Measurements from ENCODE around the gene ANXA2. TPM values are rescaled to one million over a fixed set of nuclear protein-coding genes. Genes with fewer than 3 reads are reported as not detected.
A peak's percentile ranks its signal among the peaks of the same experiment; 100 is the strongest.

The ANXA2 gene
- polyA plus RNA-seq, 1 of the 3 experiments (the other 2 are of a cell fraction), result 4,669 TPM

GRCh38 chr15:60370105-60370868 lies 27.5 kb downstream of the ANXA2 start (continued):
- TF ChIP-seq REST (IDR thresholded peaks at IDR 0.05; ENCODE audit: low read depth, low read length) (no peak), YY1 (IDR thresholded peaks at IDR 0.05; ENCODE audit: low read depth) (no peak), GABPA (IDR thresholded peaks at IDR 0.05; ENCODE audit: low read depth) (no peak)

- no peaks in the 10 kb centered on the region for H3K9me2 ChIP-seq
- H3K4me2 ChIP-seq, result peak overlapping the region; percentile 67
- no peaks in the 10 kb centered on the region for H3K27me3 ChIP-seq (ENCODE audit: insufficient read depth)
- POLR2A ChIA-PET, result no interaction called here
- H4K20me1 ChIP-seq (ENCODE audit: insufficient read depth), result peaks cover 21% of the 10 kb centered on the region
- peak overlapping the region; percentile 87 to 99; a peak in 3 of 4 replicates for H3K27ac ChIP-seq (ENCODE audit: low read depth in 2 of 2, low read length in 1 of 2)
- peaks cover 65% of the 10 kb centered on the region for H3K79me2 ChIP-seq (ENCODE audit: insufficient read depth)
- CTCF ChIA-PET, result interaction anchor here (1.2 to 1.5 kb wide), 2 partner anchors 45 to 151 kb away, joined by 4 read pairs; no protein-coding TSS in a partner anchor
- 91% methylated on average over 5 of the region's 5 CpGs for WGBS (ENCODE audit: low lambda C conversion rate)
- TF ChIP-seq YY1 (IDR thresholded peaks at IDR 0.05; ENCODE audit: low read depth) (no peak), EP300 (IDR thresholded peaks at IDR 0.05; ENCODE audit: borderline replicate concordance in 1 of 2, low read depth in 1 of 2, low read length in 1 of 2) (no peak), EZH2phosphoT487 (IDR thresholded peaks at IDR 0.05; ENCODE audit: borderline replicate concordance, low read depth) (no peak), FOSL2 (IDR thresholded peaks at IDR 0.05; ENCODE audit: borderline replicate concordance, low read depth) (no peak), TAF1 (IDR thresholded peaks at IDR 0.05; ENCODE audit: borderline replicate concordance, low read depth, low read length) (no peak), NRF1 (IDR thresholded peaks at IDR 0.05; ENCODE audit: low read depth, low read length) (no peak), TCF12 (IDR thresholded peaks at IDR 0.05) (no peak), MEF2A (IDR thresholded peaks at IDR 0.05; ENCODE audit: borderline replicate concordance, low read depth) (no peak), JUND (IDR thresholded peaks at IDR 0.05) (no peak), USF2 (IDR thresholded peaks at IDR 0.05; ENCODE audit: borderline replicate concordance, low read depth, low read length) (no peak), NFIC (IDR thresholded peaks at IDR 0.05; ENCODE audit: borderline replicate concordance) (no peak), MAX (IDR thresholded peaks at IDR 0.05; ENCODE audit: low read depth) (no peak)
- H3K9me3 ChIP-seq, result no peaks in the 10 kb centered on the region
- H2AFZ ChIP-seq (ENCODE audit: low read depth), result no peak overlapping the region
- H3K9ac ChIP-seq, result peak overlapping the region; percentile 79; the same call in 1 of the 2 replicates
- peaks cover 13 to 59% of the 10 kb centered on the region in 2 experiments for H3K4me1 ChIP-seq (ENCODE audit: control insufficient read depth in 1 of 2, insufficient read depth in 2 of 2, low read depth in 1 of 2, low read length in 1 of 2)
- H3K4me3 ChIP-seq (ENCODE audit: low read depth in 2 of 2, low read length in 1 of 2), result no peak overlapping the region
- DNase-seq, result no peak
- H3F3A ChIP-seq (replicated peaks; ENCODE audit: insufficient read depth), result peaks cover 68% of the 10 kb centered on the region
- H3K36me3 ChIP-seq (replicated peaks in 1 of 2; ENCODE audit: control insufficient read depth in 1 of 2, insufficient read depth in 2 of 2, low read length in 1 of 2), result peaks cover 47 to 53% of the 10 kb centered on the region in 2 experiments
These were observed 28.1 kb downstream of the ANXA2 start for GRCh38 chr15:60369696-60370095.
